ENCODE results near the gene C4BPA.

Gene C4BPA

DNA sequence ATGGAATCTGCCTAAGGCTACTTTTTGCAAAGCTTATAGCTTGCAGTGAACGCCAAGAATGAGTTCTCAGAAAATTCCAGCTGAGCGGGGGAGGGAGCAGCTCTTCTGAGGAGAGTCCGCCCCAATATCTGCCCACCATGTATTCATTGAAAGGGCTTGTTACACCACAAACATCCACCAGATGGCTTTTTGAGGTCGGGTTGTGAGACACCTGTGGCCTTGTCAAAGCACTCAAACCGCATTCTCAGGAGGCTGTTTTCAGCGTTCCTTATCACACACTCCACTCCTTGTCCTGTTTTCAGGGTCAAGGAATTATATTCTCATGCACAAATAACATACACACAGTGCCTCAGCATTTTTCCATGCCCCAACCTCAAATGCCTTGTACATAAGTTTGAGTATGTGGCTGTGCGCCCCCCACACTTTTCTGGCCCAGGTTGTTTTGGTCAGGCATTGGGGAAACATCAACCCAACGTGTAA, 19.3 kb upstream of the C4BPA start:
- peak; percentile 43 for DNase-seq (ENCODE audit: low spot score)
- Mint-ChIP-seq H3K9me3 (no peaks in the 10 kb centered on the region), H3K36me3 (ENCODE audit: low read depth) (no peaks in the 10 kb centered on the region), H3K27ac (no peak overlapping the region), H3K4me1 (ENCODE audit: low read depth) (peaks cover 22% of the 10 kb centered on the region), H3K4me3 (no peak overlapping the region), H3K27me3 (ENCODE audit: low read depth) (peaks cover 21% of the 10 kb centered on the region)

- Mint-ChIP-seq H3K27ac (no peak overlapping the region), H3K4me3 (no peak overlapping the region), H3K4me1 (ENCODE audit: low read depth) (peaks cover 22% of the 10 kb centered on the region), H3K36me3 (ENCODE audit: low read depth) (no peaks in the 10 kb centered on the region), H3K9me3 (no peaks in the 10 kb centered on the region), H3K27me3 (ENCODE audit: low read depth) (peaks cover 19% of the 10 kb centered on the region)
- no peak for DNase-seq (ENCODE audit: low spot score)
Measured at GRCh38 chr1:207085887-207086286, 18.1 kb upstream of the C4BPA start.

- Mint-ChIP-seq H3K4me1 (ENCODE audit: low read depth) (peaks cover 24% of the 10 kb centered on the region), H3K9me3 (no peaks in the 10 kb centered on the region), H3K4me3 (no peak overlapping the region), H3K27ac (no peak overlapping the region), H3K27me3 (ENCODE audit: low read depth) (peaks cover 8% of the 10 kb centered on the region), H3K36me3 (ENCODE audit: low read depth) (no peaks in the 10 kb centered on the region)
- no peak for DNase-seq (ENCODE audit: low spot score)
Measured at GRCh38 chr1:207088161-207088560, 15.9 kb upstream of the C4BPA start.

DNA sequence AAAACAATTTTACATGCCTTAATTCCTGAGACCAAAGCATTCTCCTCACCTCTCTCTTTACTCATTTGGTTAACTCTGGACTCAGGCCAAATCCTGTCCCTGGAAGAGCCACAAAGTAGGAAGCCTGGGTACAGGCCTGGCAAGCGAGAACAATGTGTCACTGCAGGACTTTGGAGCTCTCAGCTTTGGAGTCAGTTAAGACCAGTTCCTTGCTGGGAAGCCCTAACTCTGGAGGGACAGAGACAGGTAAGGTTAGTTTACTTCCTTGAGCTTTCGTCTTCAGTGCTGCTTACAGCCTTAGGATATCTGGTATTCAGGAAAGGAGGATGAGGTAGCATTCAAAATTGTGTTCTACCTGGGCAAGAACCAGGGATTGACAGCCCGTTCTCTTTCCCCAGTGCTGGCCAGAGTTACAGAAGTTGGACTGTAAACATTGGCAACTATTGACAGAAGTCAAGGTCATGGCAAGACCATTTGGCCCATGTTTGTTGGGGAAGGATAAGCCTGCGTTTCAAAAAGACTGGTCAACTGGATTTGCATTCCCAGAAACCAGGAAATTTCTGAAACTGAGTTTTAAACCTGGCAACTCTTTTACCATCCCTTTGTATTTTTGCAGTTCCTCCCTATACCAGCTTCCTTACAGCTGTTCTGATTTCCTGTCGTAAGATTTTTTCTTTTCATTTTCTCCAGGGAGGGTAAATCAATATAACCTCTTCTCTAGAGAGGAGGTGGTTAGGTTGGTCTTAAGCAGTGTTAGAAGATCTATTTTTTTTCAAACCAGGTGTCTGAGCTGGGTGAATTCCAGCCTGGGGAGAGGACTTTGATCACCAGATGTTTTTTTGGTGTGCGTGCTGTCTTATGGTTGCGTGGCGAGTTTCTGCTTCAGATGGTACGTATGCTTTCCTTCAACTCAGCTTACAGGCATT, 15.1 kb upstream of the C4BPA start, which contains the start of gene C4BPB:
Gene C4BPB, plus strand, starts transcription at position 160 of the 926 bp plus-strand sequence. Its CDS starts 672 bp downstream, at position 832.
- Mint-ChIP-seq H3K36me3 (ENCODE audit: low read depth) (no peaks in the 10 kb centered on the region), H3K4me3 (peak within 1 kb of the TSS; percentile 70), H3K4me1 (ENCODE audit: low read depth) (peaks cover 24% of the 10 kb centered on the region), H3K9me3 (no peaks in the 10 kb centered on the region), H3K27ac (peak within 1 kb of the TSS; percentile 50), H3K27me3 (ENCODE audit: low read depth) (peaks cover 4% of the 10 kb centered on the region)
- DNase-seq (ENCODE audit: low spot score): no peak

GRCh38 chr1:207089627-207090355, 14.2 kb upstream of the C4BPA start:
- DNase-seq (ENCODE audit: low spot score): no peak
- Mint-ChIP-seq H3K9me3 (no peaks in the 10 kb centered on the region), H3K36me3 (ENCODE audit: low read depth) (no peaks in the 10 kb centered on the region), H3K27ac (peak overlapping the region; percentile 50), H3K4me1 (ENCODE audit: low read depth) (peaks cover 20% of the 10 kb centered on the region), H3K27me3 (ENCODE audit: low read depth) (no peaks in the 10 kb centered on the region), H3K4me3 (peak overlapping the region; percentile 70)

DNA sequence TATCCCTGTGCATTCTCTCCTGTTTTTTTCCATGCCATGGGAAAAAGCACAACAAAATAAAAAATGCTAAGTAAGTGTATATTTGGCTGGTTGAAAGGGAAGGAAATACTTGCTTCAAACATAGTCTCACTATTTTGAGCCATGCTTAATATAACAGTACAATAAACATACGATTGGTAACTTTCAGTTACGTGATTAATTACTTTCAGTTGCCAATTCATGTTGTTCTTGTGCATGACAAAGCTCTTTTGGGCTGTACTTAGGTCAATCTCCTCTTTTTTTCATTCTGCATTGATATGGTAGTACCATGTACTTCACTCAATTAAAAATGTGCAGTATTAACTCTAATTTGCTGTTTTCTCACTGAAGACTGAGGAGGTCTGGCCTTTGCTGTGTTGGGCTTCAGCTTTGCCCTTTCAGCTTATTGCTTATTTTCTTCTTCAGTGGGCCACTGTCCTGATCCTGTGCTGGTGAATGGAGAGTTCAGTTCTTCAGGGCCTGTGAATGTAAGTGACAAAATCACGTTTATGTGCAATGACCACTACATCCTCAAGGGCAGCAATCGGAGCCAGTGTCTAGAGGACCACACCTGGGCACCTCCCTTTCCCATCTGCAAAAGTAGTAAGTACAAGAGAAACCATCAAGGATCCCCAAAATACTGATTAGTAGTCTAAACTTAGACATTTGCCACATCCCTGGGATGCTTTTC, 12.7 kb upstream of the C4BPA start:
- Mint-ChIP-seq H3K27me3 (ENCODE audit: low read depth) (no peaks in the 10 kb centered on the region), H3K4me3 (no peak overlapping the region), H3K27ac (no peak overlapping the region), H3K9me3 (no peaks in the 10 kb centered on the region), H3K4me1 (ENCODE audit: low read depth) (peaks cover 16% of the 10 kb centered on the region), H3K36me3 (ENCODE audit: low read depth) (no peaks in the 10 kb centered on the region)
- DNase-seq (ENCODE audit: low spot score): no peak

DNA sequence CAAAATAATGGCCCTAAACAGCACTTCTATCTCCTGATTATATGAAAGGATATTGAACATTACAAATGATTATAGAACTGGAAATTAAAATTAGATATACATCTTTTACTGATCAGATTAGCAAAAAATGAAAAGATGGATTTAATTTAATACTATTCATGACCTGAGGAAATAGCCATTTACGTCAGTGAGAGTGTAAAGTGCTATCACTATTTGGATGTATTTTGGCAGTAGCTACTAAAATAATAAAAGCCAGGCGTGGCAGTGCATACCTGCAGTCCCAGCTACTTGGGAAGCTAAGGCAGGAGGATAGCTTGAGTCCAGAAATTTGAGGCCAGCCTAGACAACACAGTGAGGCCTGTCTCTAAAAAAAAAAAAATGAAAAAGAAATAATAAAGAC, 10.1 kb upstream of the C4BPA start:
- Mint-ChIP-seq H3K36me3 (ENCODE audit: low read depth) (no peaks in the 10 kb centered on the region), H3K4me1 (ENCODE audit: low read depth) (peaks cover 17% of the 10 kb centered on the region), H3K9me3 (no peaks in the 10 kb centered on the region), H3K4me3 (no peak overlapping the region), H3K27ac (no peak overlapping the region), H3K27me3 (ENCODE audit: low read depth) (no peaks in the 10 kb centered on the region)
- DNase-seq (ENCODE audit: low spot score): no peak

DNA sequence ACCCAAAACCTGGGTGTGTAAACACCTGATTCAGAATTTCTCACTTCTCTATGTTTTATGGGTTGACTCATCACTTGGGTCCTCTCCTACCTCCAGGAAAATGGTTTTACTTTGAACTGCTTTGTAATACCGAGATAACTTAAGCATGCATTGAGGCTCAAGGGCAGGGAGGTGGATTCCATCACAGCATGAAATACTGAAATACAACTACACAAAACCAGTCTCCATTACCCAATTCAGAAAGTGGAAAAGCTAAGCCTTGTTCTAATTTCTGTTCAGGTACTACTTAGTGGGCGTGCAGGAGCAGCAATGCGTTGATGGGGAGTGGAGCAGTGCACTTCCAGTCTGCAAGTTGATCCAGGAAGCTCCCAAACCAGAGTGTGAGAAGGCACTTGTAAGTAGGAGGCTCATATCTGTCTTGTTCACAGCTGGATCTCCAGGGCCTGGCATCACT, 6.1 kb upstream of the C4BPA start:
- H3K36me3 Mint-ChIP-seq (ENCODE audit: low read depth): no peaks in the 10 kb centered on the region
- H3K4me3 Mint-ChIP-seq: peak overlapping the region; percentile 4
- peaks cover 3% of the 10 kb centered on the region for H3K27me3 Mint-ChIP-seq (ENCODE audit: low read depth)
- no peaks in the 10 kb centered on the region for H3K9me3 Mint-ChIP-seq
- peaks cover 11% of the 10 kb centered on the region for H3K4me1 Mint-ChIP-seq (ENCODE audit: low read depth)
- DNase-seq (ENCODE audit: low spot score): peak; percentile 59
- peak overlapping the region; percentile 56 for H3K27ac Mint-ChIP-seq

GRCh38 chr1:207101720-207102119, 2.3 kb upstream of the C4BPA start:
- Mint-ChIP-seq H3K36me3 (ENCODE audit: low read depth) (no peaks in the 10 kb centered on the region), H3K4me3 (no peak overlapping the region), H3K9me3 (no peaks in the 10 kb centered on the region), H3K27ac (no peak overlapping the region), H3K27me3 (ENCODE audit: low read depth) (peaks cover 10% of the 10 kb centered on the region), H3K4me1 (ENCODE audit: low read depth) (peaks cover 11% of the 10 kb centered on the region)
- DNase-seq (ENCODE audit: low spot score): no peak

DNA sequence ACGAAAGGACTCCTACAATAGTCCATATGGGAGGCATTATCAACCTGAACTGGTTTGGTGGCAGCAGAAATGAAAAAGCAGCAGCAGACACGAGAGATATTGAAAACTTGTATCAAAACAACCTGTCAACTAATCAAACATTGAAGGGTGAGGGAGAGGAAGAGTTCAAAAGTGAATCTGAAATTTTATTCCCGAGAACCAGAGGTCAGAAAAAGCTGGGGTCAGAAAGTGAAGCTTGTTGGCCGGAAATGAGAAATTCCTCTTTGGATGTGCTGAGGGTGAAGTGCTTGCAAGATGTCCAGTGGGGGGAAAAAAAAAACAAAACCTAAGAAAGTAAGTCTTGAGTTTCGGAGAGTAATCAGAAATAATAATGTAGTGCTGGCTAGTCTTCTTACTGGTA, 1.9 kb upstream of the C4BPA start:
- Mint-ChIP-seq H3K27me3 (ENCODE audit: low read depth) (peaks cover 12% of the 10 kb centered on the region), H3K27ac (no peak overlapping the region), H3K9me3 (no peaks in the 10 kb centered on the region), H3K4me1 (ENCODE audit: low read depth) (peaks cover 11% of the 10 kb centered on the region), H3K4me3 (no peak overlapping the region), H3K36me3 (ENCODE audit: low read depth) (no peaks in the 10 kb centered on the region)
- DNase-seq (ENCODE audit: low spot score): no peak

DNA sequence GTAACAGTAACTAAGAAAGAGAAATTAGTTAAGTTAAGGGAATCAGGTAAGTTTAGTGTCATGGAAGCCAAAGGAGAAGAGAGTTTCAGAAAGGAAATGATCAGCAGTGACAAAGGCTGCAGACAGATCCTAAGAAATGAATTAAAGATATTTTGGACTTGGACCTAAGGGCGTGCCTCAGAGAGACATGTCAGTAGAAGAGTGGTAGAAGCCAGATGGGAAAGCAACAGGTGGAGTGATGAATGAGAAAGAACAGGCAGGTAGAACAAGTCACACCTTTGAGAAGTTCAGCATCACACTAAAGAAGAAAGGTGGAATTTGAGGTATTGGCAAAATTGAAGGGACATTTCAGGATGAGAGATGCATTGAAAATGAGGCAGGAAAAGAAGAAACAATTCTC, 1.4 kb upstream of the C4BPA start:
- peaks cover 12% of the 10 kb centered on the region for H3K27me3 Mint-ChIP-seq (ENCODE audit: low read depth)
- H3K4me1 Mint-ChIP-seq (ENCODE audit: low read depth): peaks cover 9% of the 10 kb centered on the region
- no peak for DNase-seq (ENCODE audit: low spot score)
- H3K4me3 Mint-ChIP-seq: no peak overlapping the region
- H3K27ac Mint-ChIP-seq: no peak overlapping the region
- H3K9me3 Mint-ChIP-seq: no peaks in the 10 kb centered on the region
- no peaks in the 10 kb centered on the region for H3K36me3 Mint-ChIP-seq (ENCODE audit: low read depth)

DNA sequence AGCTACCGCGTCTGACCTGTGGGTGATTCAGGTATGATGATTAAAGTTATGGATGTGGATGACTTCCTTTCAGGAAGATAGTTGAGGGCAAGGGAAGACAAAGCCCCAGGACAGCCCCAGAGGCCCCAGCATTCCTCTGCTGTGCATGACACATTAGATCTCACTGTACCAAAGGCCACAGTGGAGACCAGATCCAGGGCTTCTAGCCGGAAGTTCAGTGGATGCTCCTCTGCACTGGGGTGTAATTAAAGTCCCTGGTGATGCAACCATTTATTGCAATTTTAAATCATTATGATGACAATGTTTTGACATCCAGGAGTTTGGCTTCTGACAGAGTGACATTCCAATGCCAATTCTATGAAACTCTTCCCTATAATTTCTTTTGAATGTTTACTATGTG, 5.0 kb downstream of the C4BPA start:
- no peaks in the 10 kb centered on the region for H3K9me3 Mint-ChIP-seq
- no peak overlapping the region for H3K4me3 Mint-ChIP-seq
- no peaks in the 10 kb centered on the region for H3K36me3 Mint-ChIP-seq (ENCODE audit: low read depth)
- DNase-seq (ENCODE audit: low spot score): no peak
- no peak overlapping the region for H3K27ac Mint-ChIP-seq
- no peaks in the 10 kb centered on the region for H3K4me1 Mint-ChIP-seq (ENCODE audit: low read depth)
- peaks cover 20% of the 10 kb centered on the region for H3K27me3 Mint-ChIP-seq (ENCODE audit: low read depth)

DNA sequence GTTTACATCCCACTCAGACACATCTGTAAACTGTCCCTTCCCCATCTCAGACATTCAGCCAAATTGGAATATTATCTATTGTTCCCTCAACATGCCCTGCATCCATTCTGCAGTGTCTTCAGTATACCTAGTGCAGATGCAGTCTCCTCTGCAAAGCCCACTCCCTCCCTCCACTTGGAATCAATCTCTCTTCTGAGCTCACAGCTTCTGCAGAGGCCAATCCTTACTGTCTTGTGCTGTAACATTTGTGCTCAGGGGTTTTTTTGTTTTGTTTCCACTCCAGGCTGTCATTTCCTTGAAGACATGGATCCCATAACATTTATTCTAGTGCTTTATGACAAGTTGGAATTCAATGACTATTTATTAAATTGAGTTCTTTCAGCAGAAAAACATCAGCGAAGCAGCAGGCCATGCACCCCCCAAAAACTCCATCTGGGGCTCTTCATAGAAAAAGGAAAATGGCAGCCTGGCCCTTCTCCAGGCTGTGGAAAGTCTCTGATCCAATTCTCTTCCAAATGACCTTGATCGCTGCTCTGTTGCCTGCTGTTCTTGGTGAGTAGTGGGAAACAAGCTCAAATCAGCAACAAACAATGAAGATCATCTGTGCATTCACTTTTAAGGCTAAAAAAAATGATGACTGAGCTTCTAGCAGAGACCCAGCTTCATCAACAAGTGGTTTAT, 8.7 kb downstream of the C4BPA start:
- no peaks in the 10 kb centered on the region for H3K9me3 Mint-ChIP-seq
- H3K4me1 Mint-ChIP-seq (ENCODE audit: low read depth): no peaks in the 10 kb centered on the region
- H3K27me3 Mint-ChIP-seq (ENCODE audit: low read depth): peaks cover 18% of the 10 kb centered on the region
- H3K4me3 Mint-ChIP-seq: no peak overlapping the region
- H3K36me3 Mint-ChIP-seq (ENCODE audit: low read depth): no peaks in the 10 kb centered on the region
- H3K27ac Mint-ChIP-seq: no peak overlapping the region
- no peak for DNase-seq (ENCODE audit: low spot score)

All from T-helper 2 cell treated with Interferon-gamma antibody and Interleukin-4, amounts not matched to agents 5 μg/mL and 100 μg/mL, for 36 hours (primary cell).